GM21423 (cell line): ENCODE data around the gene IST1.

ENCODE experiments used
- ATAC-seq: cut with Tn5 transposase; IDR thresholded peaks from one replicate; pipeline ENCODE4 v1.9.1; 2021; ENCODE audit warnings: mild to moderate bottlenecking, moderate library complexity; ENCODE audit not compliant: unreplicated experiment

Gene IST1

DNA sequence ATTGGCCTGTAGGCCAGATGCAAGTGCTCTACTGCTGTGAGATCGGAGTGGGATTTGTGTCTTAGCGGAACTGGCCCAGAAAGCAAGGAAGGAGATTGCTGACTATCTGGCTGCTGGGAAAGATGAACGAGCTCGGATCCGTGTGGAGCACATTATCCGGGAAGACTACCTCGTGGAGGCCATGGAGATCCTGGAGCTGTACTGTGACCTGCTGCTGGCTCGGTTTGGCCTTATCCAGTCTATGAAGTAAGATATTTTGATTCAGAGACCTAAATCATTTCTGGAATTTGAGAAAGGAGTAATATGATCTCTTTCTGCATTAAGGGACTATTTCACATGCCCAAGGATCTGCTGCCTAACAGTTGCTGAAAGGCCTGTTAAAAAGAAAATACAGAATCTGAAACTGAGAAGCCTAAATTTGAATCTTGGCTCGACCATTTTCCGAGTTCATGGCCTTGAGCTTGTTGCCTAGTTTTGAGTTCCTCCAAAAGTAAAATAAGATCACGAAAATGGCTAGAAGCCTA, 21.1 kb downstream of the IST1 start:
- ATAC-seq: no peak

- ATAC-seq: no peak
Measured at GRCh38 chr16:71917900-71918299, 22.6 kb downstream of the IST1 start.

DNA sequence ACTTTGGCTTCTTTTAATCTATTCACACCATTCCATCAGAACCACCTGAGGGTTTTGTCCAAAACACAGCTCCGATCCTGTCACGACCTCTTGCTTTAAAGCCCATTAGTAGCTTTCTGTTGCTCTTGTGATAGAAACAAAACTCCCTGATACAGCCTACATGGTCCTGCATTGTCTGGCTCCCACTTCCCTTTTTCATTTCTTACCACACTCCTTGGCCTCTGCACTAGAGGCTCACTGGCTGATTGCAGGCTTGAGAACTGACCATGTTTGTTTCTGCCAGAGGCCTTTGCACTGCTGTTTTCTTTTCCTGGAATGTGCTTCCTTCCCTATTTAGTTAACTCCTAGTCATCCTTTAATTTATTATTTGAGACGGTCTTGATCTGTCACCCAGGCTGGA, 23.7 kb downstream of the IST1 start:
- ATAC-seq: peak; percentile 84

- ATAC-seq: no peak
Measured at GRCh38 chr16:71920658-71921057, 25.3 kb downstream of the IST1 start.

- no peak for ATAC-seq
Measured at GRCh38 chr16:71923941-71924690, 28.8 kb downstream of the IST1 start.

GRCh38 chr16:71924710-71925109, 29.4 kb downstream of the IST1 start:
- no peak for ATAC-seq

GRCh38 chr16:71927383-71927782, 32.1 kb downstream of the IST1 start:
- no peak for ATAC-seq

DNA sequence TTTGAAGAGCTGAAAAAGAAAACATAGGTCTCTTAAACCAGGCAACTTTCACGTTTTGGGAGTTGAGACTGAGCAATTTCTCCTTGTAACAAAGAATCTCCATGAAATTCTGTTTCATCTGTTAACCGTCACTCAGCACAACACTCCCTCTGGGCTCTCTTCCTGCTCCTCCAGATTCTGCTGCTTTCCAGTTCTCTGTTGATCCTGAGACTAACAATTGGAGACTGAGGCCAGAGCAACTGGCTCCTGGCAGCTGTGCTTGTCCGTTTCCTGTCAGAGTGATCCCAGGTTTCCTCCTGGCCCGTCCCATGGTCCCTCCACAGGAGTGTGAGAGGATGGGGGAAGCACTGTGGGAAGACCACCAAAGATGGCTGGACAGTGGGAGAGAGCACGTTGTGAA, 32.5 kb downstream of the IST1 start:
- ATAC-seq: no peak

- no peak for ATAC-seq
Measured at GRCh38 chr16:71929048-71929447, 33.7 kb downstream of the IST1 start.

DNA sequence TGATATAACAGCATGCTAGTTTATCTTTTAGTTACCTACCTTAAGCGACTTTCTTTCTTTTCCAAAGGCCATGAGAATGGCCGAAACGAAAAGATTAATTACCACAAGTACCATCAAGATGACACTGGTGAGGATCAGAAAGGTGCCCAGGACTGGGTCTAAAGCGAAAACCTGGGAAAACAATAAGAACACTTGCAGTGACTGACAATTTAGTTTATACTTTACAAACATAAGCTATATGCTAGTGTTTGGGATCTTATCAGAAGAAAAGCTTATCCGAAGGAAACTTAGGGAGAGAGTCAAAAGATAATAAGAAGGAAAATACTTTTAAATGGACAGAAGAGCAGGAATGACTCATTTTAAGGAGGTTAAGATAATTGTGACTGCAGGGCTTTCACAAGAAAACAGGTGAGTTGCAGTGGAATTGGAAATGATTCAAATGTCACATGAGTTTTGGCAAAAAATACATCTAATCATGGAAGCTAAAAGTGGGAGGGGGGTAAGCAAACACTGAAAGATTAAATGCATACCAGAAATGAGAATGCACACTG, 34.8 kb downstream of the IST1 start:
- no peak for ATAC-seq

GRCh38 chr16:71931001-71931400, 35.7 kb downstream of the IST1 start:
- ATAC-seq: no peak

DNA sequence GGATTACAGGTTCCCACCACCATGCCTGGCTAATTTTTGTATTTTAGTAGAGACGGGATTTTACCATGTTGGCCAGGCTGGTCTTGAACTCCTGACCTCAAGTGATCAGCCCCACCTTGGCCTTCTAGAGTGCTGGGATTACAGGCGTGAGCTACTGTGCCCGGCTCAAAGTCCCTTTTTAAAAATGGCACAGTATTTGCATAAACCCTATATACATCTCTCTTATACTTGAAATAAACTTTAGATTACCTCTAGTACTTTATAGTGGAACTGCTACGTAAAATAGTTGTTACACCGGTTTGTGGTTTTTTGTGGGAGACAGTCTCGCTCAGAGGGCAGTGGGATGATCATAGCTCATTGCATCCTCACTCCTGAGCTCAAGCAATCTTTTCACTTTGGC, 36.3 kb downstream of the IST1 start:
- no peak for ATAC-seq

DNA sequence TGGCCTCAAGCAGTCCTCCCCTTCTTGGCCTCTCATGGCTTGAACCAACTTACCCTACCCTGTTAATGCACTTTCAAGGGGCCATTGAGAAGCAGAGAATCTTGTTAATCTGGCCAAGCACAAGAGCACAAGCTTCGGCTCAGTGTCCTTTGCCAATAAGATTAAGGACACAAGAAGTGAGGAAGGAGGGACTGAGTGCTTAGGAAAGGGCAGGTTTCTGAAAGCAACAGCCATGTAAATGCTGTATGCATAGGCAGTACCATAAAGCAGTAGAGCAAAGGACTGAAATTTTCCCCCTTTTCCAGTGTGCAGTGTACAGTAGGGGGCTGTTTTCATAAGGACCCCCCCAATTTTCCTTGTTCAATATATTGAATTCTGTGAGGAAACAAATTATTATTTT, 37.7 kb downstream of the IST1 start:
- no peak for ATAC-seq

GRCh38 chr16:71933913-71934695, 38.8 kb downstream of the IST1 start:
- no peak for ATAC-seq

DNA sequence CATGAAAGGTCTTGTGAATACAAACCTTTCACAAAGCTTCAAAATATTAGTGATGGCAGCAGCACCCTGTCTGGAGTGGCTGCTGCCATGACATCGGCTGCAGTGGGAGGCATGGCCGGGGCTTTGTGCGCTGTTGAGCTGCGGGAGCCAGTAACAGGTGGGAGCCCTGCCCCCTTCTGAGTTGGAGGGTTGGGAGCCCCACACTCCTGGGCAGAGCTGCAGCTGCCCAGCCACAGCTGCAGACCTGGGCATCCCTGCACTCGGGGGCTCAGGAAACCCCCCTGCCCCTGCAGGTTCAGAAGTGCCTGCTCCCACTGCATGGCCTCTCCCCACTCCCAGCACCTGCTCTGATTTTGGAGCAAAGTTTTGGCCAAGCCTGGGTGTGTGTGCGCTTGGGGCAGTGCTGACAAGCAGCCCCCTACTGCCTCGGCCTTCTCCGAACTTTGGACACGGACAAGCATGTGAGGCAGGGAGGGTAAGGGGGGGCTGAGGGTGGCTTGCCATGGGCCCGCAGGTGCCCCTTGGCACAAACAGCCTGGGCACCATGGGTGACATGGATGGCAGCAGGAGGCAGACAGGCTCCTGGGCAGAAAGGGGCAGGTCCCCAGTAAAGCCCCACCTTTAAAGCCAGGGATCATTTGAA, 42.7 kb downstream of the IST1 start:
- no peak for ATAC-seq

- ATAC-seq: no peak
Measured at GRCh38 chr16:71943887-71944286, 48.6 kb downstream of the IST1 start.

GRCh38 chr16:71945616-71946015, 50.3 kb downstream of the IST1 start:
- ATAC-seq: no peak

GRCh38 chr16:71952825-71953224, 57.5 kb downstream of the IST1 start:
- ATAC-seq: no peak

- no peak for ATAC-seq
Measured at GRCh38 chr16:71954180-71954579, 58.8 kb downstream of the IST1 start.

- no peak for ATAC-seq
Measured at GRCh38 chr16:71954699-71955195, 59.4 kb downstream of the IST1 start.

- ATAC-seq: no peak
Measured at GRCh38 chr16:71956486-71956885, 61.2 kb downstream of the IST1 start.
